GM18517 (cell line): Measurements from ENCODE around the gene LILRB2.
"Not testable (repeated sequence)": the region's sequence is repeated elsewhere in the genome, so short reads cannot be mapped to it uniquely, and the experiment has no call there.

Experiments used
- ATAC-seq: cut with Tn5 transposase; IDR thresholded peaks from one replicate; pipeline ENCODE4 v1.9.1; 2021; ENCODE audit warnings: mild to moderate bottlenecking, moderate library complexity; ENCODE audit not compliant: unreplicated experiment

The LILRB2 gene

GRCh38 chr19:54281007-54281728 lies at the start of gene LILRB2:
Gene LILRB2, minus strand, starts transcription at chr19:54281110. Its CDS starts 614 bp downstream, at chr19:54280496.
- ATAC-seq, result no peak

DNA sequence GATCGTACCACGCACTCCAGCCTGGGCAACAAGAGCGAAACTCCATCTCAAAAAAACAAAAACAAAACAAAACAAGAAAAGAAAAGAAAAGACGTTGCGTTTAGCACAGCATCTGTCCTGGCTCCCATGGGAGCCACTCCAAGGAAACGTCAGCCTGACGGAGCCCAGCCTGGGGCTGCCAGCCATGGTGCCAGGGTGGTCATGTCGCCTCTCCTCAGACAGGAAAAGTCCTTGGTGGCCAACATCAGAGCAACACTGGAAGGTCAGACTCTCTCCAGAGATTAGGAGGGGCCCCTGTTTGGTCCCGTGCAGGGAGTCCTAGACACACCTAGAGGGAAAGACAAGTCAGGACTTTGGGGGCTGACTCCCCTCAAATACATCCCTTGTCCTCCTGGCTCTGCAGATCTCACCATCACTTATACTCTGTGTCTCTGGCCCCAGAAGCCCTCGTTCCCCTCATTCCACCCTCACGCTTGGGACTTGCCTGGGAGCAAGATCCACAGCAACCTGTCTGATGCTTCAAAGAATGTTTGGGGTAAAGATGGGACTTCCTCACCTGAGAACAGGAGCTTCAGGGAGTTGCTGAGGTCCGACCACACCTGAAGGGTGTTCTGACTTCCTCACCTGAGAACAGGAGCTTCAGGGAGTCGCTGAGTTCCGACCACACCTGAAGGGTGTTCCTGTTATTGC lies 48.7 kb upstream of the LILRB2 start:
- no peak for ATAC-seq

- not testable (repeated sequence) for ATAC-seq
Observed at GRCh38 chr19:54328781-54329180, 47.9 kb upstream of the LILRB2 start.

GRCh38 chr19:54325631-54326030 lies 44.7 kb upstream of the LILRB2 start:
- no peak for ATAC-seq

DNA sequence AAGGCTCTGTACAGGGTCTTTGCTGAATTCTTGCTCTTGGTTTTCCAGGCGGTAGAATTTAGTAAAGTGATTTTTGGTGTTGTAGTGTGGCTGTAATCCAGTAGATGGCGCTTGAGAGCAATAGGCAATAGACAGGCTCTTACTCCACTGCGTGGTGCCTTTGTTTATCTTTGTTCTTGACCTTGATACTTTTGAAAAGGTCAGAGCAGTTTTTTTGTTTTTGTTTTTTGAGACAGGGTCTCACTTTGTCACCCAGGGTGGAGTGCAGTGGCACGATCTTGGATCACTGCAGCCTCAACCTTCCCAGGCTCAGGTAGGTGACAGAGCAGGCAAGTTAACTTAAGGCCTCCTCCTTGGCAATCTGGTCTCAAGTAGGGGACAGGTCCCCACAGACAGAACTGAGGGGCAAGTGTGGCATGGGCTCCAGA lies 44.3 kb upstream of the LILRB2 start:
- ATAC-seq, result no peak

GRCh38 chr19:54324071-54324470 lies 43.2 kb upstream of the LILRB2 start:
- no peak for ATAC-seq

- not testable (repeated sequence) for ATAC-seq
Observed at GRCh38 chr19:54322934-54323333, 42.0 kb upstream of the LILRB2 start.

DNA sequence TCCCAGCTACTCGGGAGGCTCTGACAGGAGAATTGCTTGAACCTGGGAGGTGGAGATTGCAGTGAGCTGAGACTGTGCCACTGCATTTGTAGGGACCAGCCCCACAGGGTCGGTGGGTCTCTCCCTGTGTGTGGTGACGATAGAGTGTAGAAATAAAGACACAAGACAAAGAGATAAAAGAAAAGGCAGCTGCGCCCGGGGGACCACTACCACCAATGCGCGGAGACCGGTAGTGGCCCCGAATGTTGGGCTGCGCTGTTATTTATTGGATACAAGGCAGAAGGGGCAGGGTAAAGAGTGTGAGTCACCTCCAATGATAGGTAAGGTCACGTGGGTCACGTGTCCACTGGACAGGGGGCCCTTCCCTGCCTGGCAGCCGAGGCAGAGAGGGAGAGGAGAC lies 41.4 kb upstream of the LILRB2 start:
- ATAC-seq, result not testable (repeated sequence)

GRCh38 chr19:54319892-54320670 lies 39.2 kb upstream of the LILRB2 start:
- no peak for ATAC-seq

DNA sequence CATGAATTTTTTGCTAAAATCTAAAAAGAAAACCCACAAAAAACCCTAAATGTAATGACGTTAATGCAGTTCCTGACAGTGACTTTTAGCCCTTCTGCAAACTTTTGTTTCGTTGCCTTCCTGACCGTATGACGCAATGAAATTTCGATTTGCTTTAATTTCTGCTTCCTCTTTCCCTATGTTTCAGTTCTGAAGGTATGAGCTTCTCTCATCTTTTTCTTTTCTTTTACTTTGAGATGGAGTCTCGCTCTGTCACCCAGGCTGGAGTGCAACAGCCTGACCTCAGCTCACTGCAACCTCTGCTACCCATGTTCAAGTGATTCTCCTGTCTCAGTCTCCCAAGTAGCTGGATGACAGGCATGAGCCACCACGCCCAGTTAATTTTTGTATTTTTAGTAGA lies 38.1 kb upstream of the LILRB2 start:
- ATAC-seq, result no peak

DNA sequence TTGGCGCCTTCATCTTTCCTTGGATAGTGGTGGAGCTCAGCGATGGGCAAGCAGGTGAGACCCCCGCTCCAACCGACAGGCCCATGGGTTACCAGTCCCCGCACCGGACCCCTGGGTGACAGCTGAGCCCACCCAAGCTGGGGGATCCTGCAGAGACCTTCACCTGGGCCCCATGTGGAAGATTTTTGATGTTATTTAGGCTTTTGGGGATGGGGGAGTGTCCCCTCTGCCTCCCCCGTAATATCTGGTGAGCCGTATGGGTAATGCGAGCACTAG lies 37.0 kb upstream of the LILRB2 start:
- no peak for ATAC-seq

DNA sequence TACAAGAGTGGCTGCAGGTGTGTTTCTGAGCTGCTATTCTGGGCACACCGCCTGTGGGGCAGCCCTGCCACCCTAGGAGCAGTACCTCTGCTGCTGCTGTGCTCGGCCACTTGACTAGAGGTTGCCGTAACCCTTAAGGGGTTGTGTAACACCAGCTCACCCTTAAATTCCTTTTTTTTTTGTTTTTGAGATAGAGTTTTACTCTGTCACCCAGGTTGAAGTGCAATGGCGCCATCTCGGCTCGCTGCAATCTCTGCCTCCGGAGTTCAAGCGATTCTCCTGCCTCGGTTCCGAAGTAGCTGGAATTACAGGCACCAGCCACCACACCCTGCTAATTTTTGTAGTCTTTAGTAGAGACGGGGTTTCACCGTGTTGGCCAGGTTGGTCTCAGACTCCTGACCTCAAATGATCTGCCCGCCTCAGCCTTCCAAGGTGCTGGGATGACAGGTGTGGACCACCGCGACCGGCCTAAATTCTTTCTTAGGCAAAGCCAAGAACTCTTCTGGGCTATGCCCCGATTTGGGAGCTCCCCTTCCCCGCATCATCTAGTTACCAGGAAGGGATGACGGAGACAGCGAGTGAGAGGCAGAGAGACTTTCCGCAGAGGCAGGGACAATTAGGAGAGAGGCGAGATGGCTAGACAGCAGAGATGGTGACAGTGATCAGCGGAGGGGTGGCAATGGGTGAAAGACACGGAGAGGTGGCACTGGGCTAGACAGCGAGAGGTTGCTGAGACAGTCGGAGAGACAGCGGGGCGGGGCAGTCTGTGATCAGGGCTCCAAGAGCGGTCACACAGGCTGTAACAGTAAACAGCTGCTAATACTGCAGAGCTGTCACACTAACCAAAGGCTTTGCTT lies 36.4 kb upstream of the LILRB2 start:
- ATAC-seq, result no peak

GRCh38 chr19:54316746-54317107 lies 35.8 kb upstream of the LILRB2 start:
- ATAC-seq, result no peak

DNA sequence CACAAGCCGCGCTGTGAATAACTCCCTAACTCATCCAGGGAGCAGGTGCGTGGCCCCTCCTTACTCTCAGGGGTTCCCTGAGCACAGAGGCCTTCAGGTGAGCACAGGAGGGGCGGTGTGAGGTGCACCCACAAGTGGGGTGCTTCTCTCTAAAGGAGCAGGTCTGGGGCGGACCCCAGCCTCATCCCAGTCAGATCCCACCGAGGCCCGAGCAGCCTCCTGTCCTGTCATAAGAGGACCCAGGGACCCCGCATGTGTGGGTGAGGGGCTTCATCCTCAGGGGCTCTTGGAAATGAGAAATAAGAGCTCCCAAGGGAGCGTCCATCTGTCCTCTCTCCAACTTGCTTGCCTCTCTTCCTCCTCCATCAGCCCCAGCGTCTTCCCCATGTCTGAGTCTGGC lies 35.0 kb upstream of the LILRB2 start:
- no peak for ATAC-seq

DNA sequence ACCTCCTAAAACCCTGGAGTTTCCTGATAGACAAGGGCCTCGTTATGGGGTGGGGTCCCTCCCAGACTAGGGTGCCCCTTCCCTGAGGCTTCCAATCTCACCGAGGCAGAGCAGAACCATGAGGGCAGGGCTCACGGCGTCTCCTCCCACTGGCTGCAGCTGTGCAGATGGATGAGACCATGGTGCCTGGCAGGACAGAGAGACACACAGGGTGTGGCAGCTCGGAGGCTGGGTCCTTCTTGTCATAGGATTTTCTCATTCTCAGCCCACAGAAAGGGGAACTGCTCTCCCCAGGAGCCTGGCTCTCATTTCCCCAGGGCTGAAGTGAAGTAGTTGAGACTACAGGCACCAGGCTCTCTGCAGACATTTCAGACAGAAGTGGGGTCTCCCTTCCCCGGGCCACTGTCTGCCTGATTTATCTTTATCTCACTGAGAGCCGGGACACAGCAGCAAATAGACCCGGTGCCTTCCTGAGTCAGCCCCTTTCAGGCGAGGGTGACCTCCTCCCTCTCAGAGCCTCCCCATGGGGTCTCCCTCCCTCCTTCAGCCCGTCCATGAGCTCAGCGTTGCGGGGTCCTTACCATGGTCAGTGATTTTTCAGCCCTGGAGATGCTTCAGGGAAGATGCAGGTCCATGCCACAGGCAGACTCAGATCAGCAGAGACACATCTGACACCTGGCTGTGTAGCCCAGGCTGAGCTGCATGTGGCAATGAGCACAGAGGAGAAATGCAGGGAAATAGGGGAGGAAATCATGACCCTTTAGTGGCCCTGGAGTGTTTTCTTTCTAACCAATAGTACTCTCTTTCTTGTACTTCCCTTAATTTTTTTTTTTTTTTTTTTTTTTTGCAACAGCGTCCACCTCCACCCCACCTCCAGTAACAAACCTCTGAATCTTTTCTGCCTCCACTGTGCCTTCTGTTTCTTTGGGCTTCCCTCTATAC lies 31.8 kb upstream of the LILRB2 start, which contains the start of gene LILRA5:
TSS of gene LILRA5 (minus strand) at position 731 of the 942 bp plus-strand sequence. CDS start at position 584, 147 bp downstream.
- no peak for ATAC-seq

GRCh38 chr19:54312011-54312410 lies 31.1 kb upstream of the LILRB2 start:
- ATAC-seq, result no peak

GRCh38 chr19:54311486-54311885 lies 30.6 kb upstream of the LILRB2 start:
- ATAC-seq, result no peak

DNA sequence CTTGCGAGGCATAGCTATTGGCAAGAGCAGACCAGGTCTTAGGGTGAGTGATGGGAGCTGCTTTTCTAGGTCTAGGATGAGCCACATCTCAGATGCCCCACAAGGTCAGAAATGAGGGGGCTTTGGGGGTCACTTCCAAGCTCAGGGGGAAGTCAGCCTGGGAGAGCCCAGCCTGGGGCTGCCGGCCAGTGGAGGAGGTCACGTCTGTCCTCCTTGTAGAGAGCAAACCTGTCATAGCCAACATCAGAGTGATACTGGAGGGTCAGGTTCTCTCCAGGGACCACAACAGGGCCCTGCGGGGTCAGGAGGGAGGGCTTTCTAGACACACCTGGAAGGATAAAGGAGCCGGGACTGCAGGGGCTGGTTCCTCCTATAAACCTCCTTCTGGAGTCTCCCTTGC lies 29.6 kb upstream of the LILRB2 start:
- no peak for ATAC-seq

DNA sequence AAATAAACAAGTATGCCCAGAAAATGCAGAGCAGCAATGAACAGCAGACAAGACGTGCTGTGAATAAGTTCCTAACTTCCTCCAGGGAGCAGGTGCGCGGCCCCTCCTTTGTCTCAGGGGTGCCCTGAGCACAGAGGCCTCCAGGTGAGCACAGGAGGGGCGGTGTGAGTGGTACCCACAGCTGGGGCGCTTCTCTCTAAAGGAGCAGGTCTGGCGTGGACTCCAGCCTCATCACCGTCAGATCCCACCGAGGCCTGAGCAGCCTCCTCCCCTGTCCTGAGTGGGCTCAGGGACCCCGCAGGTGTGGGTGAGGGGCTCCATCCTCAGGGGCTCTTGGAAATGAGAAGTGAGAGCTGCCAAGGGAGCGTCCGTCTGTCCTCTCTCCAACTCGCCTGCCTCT lies 28.9 kb upstream of the LILRB2 start:
- no peak for ATAC-seq
